GM13977 (cell line): ENCODE data around the gene MTHFD1L.

ENCODE experiments used
- DNase-seq: peaks from one replicate; pipeline ENCODE4 v3.0.0; 2012; ENCODE audit warnings: low spot score
- in situ Hi-C: fragments of 300-500 bp; cut with MboI; formaldehyde crosslinking; loops from one replicate; pipeline ENCODE4 v1.12.0; 2022; ENCODE audit warnings: low sequenced_read_pairs, low pct_unique_long_range_greater_than_20kb, mixed read lengths, inconsistent platforms; ENCODE audit not compliant: unreplicated experiment
- TF ChIP-seq, protein P1 (sequence below): IDR thresholded peaks from 2 replicates; pipeline ENCODE4 v1.5.1; 2012; ENCODE audit warnings: mild to moderate bottlenecking, control low read depth; ENCODE audit not compliant: insufficient read depth; ENCODE audit errors: extremely low read depth, missing control alignments

The MTHFD1L gene

DNA sequence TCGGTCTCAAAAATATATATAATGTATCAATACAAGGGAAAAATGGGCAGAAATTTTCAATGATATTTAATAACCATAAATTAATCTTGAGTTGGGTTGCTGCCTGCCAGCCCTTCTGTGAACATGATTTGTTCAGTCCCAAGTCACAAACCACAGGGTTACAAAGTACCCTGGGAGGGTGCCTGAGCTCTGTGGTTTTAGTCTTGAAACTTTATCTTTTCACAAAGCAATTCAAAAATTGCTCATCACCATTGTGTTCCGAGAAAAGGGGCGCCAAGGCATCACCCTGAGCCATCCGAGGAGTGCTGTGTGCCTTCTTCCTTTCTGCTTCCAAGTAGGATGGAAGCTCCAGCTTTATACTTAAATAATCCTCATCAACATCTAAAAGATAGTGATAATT lies 232.7 kb downstream of the MTHFD1L start:
- no peak for DNase-seq
- TF ChIP-seq, protein P1, sequence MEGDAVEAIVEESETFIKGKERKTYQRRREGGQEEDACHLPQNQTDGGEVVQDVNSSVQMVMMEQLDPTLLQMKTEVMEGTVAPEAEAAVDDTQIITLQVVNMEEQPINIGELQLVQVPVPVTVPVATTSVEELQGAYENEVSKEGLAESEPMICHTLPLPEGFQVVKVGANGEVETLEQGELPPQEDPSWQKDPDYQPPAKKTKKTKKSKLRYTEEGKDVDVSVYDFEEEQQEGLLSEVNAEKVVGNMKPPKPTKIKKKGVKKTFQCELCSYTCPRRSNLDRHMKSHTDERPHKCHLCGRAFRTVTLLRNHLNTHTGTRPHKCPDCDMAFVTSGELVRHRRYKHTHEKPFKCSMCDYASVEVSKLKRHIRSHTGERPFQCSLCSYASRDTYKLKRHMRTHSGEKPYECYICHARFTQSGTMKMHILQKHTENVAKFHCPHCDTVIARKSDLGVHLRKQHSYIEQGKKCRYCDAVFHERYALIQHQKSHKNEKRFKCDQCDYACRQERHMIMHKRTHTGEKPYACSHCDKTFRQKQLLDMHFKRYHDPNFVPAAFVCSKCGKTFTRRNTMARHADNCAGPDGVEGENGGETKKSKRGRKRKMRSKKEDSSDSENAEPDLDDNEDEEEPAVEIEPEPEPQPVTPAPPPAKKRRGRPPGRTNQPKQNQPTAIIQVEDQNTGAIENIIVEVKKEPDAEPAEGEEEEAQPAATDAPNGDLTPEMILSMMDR: no peak
- in situ Hi-C loops: no loop called here

- TF ChIP-seq, protein P1: no peak
- in situ Hi-C loops: no loop called here
- DNase-seq: no peak
Observed at GRCh38 chr6:151100326-151100725, 234.8 kb downstream of the MTHFD1L start.

DNA sequence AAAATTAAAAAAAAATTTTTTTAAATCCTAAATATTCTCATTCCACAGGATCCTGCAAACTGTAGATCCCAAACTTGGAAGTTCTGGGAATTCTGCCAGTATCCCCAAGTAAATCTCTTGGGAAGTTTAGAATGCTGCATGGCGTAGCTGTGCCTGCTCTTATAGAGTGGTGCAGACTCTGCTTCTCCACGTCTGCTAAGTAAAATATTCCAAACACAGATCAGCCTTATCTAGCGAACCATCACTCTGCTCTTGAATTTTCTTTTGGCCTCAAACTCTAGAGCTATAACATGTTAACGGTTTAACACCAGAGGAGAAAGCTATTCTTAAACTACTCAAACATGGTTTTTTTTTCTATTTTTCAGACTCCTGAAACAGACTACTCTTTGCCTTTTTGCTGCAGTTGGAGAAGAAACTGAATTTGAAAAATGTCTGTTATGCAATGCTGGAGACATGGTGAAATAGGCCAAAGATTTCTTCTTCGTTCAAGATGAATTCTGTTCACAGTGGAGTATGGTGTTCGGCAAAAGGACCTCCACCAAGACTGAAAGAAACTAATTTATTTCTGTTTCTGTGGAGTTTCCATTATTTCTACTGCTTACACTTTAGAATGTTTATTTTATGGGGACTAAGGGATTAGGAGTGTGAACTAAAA lies 235.8 kb downstream of the MTHFD1L start:
- no peak for DNase-seq
- TF ChIP-seq, protein P1: no peak
- in situ Hi-C loops: no loop called here

DNA sequence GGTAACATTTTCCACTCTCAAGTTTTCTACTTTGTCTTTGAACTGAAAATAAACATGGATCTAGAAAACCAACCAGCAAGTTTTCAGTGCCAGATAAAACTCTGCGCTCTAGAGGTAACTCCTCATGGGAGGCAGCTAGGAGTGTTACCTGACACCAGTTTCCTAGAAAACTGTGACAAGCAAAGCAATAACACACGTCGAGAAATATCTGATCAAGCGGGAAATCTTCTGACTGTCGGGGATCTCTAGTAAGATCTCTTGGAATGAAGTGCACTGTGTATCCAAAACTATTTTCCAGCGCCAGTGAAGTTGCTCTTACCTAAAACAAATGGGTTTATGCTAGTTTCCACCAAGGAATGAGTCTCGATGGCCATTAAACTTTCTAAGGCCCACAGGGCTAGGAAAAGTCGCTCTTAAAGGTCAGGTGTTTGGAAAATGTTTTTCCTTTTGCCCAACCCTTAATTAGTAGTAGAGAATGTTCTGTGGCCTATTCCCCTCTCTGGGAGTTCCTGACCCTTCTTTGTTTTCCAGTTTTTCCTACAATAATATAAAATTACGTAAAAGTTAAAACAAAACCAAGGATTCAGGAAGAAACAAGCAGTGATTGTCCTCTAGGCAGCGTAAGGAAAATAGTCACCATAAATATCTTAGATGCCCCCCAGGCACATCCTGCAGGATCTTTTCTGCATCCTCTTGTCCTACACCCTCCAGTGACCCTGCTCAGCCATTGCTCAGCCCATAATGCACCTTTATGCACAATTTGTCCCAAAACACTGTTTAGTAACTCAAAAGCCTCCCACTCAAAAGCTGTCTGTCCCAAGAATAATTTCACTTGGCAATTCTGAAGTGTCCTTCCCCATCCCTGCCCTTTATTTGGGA lies 236.6 kb downstream of the MTHFD1L start:
- TF ChIP-seq, protein P1: no peak
- DNase-seq: no peak
- in situ Hi-C loops: no loop called here

GRCh38 chr6:151103266-151103665 lies 237.8 kb downstream of the MTHFD1L start:
- TF ChIP-seq, protein P1: no peak
- no peak for DNase-seq
- in situ Hi-C loops: no loop called here

- TF ChIP-seq, protein P1: no peak
- in situ Hi-C loops: no loop called here
- DNase-seq: no peak
Observed at GRCh38 chr6:151107897-151108427, 242.5 kb downstream of the MTHFD1L start.
